HTERT RPE-1 (cell line): ENCODE data around the gene C12orf56.
"Not testable (repeated sequence)": the region's sequence is repeated elsewhere in the genome, so short reads cannot be mapped to it uniquely, and the experiment has no call there.

Source experiments
- in situ Hi-C: fragments of 300-500 bp; cut with MboI; formaldehyde crosslinking; loops from 4 replicates; pipeline ENCODE4 v1.14.3; 2020; ENCODE audit warnings: low sequenced_read_pairs

C12orf56 gene

DNA sequence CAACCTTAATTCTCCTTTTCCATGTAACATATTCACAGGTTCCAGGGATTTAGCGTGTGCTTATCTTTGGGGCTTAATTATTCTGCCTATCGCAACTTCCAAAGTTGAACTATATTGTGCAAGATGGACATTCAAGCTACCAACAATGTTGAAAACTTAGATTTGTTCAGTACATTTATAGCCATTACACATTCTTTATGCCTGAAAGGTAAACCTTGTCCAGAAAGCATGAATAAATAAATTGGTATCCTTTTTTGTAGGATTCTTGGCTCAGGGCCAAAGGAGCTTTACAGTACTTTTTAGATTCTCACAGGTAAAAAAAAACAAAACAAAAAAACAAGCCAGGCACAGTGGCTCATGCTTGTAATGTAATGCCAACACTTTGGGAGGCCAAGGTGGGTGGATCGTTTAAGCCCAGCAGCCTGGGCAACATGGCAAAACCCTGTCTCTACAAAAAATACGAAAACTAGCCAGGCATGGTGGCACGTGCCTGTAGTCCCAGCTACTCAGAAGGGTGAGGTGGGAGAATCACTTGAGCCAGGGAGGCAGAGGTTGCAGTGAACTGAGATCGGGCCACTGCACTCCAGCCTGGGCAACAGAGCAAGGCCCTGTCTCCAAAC, 3.3 kb downstream of the C12orf56 start:
- in situ Hi-C loops, result no loop called here

DNA sequence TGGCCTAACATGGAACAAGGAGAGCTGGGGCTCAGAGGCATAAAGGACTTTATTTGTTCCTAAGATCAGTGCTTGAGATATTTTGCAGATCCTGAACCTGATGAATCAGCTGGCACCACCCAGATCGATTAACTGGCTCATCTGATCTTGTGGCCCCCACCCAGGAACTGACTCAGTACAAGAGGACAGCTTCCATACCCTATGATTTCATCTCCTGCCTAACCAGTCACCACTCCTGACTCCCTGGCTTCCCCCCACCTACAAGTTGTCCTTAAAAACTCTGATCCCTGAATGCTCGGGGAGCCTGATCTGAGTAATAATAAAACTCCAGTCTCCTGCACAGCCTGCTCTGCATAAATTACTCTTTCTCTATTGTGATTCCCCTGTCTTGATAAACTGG, 5.1 kb downstream of the C12orf56 start:
- in situ Hi-C loops, result no loop called here

GRCh38 chr12:64385019-64385418, 5.5 kb downstream of the C12orf56 start:
- in situ Hi-C loops, result no loop called here

GRCh38 chr12:64383675-64384074, 6.9 kb downstream of the C12orf56 start:
- in situ Hi-C loops, result no loop called here

DNA sequence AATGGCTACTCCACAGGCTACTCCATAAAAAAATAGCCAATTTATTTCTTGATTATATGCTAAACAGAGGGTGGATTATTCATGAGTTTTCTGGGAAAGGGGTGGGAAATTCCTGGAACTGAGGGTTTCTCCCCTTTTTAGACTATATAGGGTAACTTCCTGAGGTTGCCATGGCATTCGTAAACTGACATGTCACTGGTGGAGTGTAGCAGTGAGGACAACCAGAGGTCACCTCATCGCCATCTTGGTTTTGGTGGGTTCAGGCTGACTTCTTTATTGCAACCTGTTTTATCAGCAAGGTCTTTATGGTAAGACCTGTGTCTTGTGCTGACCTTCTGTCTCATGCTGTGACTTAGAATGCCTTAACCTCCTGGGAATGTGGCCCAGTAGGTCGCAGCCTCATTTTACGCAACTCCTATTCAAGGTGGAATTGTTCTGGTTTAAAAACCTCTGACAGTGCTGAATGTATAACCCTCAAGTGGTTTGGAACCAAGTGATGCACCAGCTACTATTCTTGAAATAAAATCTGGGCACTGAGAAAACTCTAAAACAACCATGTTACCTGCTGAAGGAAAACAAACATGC, 27.7 kb downstream of the C12orf56 start:
- in situ Hi-C loops, result no loop called here

GRCh38 chr12:64361173-64361572, 29.4 kb downstream of the C12orf56 start:
- in situ Hi-C loops, result not testable (repeated sequence)

DNA sequence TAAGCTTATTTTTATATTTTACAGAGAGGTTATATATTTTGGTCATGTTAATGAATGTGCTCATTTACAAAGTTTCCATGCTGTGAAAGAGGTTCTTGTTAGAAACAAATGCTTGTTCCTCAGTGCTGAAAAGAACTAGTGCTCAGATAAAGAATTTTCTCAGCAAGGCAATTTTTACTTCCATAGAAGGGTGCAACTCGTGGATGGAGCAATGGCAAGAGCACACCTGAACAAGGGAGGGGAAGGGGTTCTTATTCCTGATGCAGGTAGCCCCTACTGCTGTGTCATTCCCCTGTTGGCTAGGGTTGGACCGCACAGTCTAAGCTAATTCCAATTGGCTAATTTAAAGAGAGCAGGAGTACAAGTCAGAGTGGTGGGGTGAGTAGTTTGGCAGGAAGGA, 34.3 kb downstream of the C12orf56 start:
- in situ Hi-C loops, result not testable (repeated sequence)

GRCh38 chr12:64352181-64352580, 38.4 kb downstream of the C12orf56 start:
- in situ Hi-C loops, result no loop called here

DNA sequence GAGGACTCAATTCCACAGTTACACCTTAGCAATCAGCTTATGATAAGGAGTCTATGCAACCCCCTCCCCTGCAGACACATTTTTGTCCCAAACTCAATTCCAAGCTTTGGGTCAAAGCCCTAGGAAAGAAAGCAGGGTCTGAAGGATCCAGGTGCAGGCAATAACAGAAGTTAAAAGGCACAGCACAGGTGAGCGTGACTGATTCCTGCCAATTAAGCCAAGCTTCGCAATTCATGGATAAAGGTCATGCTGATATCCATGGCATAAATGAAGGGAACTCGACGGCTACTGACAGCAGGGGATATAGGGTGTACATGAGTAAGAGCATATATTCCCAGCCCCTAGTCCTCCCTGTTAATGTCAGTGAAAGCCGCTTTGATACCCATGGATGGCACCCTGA, 39.3 kb downstream of the C12orf56 start:
- in situ Hi-C loops, result no loop called here

DNA sequence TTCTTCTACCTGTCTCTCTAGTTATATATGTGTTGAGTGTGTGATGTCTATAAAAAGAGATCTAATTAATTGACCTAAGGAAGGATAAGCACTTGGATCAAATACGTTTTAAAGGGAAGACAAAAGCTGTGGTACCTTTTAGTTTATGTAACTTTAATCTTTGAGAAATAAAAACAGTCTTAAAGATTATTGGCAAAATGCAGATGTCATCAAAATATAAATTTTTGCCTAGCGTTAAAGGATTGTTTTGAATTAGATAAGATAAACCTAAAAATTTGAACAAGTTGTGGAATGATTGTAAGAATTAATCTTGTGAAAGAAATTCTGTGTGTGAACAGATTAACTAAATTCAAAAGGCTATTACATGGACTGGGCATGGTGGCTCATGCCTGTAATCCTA, 42.9 kb downstream of the C12orf56 start:
- in situ Hi-C loops, result no loop called here

- in situ Hi-C loops, result not testable (repeated sequence)
Measured at GRCh38 chr12:64344631-64345030, 45.9 kb downstream of the C12orf56 start.

DNA sequence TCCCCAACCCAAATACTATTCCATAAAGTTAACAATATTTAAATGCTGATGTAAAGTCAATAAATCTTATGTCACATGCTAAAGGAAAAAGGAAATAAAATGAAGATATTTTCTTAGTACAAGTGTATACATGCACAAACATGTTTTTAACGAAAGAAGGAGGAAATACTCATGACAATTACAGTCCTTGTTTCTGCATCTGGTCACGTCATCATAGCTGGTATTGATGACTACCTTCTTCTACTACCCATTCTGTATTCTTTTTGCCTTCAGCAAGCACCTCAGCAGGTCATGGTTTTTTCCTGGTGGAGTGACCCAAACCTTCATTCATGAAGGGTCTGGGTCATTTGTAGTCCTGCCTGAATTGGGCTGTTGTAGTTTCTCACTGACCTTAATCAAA, 50.0 kb downstream of the C12orf56 start:
- in situ Hi-C loops, result not testable (repeated sequence)

DNA sequence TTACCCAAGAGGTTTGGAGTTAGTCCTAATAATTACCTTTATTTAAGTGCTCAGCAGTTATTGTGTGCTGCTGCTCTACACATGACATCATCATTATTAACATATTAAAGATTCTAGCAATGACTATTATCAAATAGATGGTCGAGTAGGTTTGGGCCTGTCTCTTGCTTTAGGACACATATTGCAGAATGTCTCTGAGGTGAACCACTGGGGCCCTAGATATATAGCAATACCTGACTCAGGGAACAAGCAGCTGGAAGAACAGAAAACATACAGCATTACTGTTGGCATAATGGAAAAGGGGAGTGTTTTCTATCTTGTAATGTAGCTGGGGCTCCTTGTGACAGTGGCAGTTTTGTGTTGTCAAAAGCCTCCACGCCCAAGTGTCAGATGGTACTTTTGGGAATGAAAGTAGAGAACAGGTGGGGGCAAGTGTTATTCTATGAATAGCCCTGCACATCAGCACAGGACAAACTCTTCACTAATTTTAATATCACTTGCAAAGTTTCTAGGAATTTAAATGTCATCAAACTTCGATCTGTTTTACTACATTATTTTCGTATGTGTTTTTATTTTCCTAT, 54.6 kb downstream of the C12orf56 start:
- in situ Hi-C loops, result no loop called here

DNA sequence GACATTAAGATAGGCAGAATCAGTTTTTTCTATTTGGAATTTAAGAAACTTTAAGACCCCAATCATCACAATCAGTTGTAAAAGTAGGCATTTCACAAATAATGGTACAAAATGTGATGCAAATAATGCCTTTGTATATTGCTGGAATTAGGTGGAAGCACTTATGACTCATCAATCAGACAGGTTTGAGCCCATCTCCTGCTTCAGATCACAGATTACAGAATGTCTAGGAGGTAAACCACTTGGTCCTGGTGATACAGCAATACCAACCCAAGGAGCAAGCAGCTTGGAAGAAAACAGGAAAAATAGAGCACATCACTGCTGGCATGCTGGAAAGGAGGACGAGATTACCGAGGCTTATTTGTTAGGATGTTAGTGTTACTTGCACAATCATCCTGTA, 57.6 kb downstream of the C12orf56 start:
- in situ Hi-C loops, result no loop called here

- in situ Hi-C loops, result no loop called here
Measured at GRCh38 chr12:64332296-64332695, 58.3 kb downstream of the C12orf56 start.

DNA sequence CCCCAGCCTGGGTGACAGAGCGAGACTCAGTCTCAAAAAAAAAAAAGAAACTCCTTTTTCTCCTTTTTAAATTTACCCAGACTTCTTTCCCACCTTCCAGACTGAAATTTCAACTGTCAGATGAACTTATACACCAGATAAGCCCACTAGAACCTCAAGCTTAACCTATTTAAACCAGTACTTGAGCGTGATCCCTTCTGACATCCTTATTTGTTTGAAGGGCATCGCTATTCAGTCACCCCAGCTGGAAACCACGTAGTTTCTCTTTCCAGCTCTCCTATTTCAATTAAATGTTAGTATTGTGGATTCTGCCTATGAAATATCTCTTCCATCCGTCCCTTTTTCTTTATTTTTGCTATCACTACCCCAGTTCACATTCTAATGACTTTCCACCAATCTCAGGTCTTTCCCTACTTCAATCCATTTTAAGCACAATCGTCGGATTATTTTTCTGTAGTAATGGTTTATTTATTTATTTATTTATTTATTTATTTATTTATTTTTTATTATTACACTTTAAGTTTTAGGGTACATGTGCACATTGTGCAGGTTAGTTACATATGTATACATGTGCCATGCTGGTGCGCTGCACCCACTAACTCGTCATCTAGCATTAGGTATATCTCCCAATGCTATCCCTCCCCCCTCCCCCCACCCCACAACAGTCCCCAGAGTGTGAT, 61.4 kb downstream of the C12orf56 start:
- in situ Hi-C loops, result not testable (repeated sequence)

DNA sequence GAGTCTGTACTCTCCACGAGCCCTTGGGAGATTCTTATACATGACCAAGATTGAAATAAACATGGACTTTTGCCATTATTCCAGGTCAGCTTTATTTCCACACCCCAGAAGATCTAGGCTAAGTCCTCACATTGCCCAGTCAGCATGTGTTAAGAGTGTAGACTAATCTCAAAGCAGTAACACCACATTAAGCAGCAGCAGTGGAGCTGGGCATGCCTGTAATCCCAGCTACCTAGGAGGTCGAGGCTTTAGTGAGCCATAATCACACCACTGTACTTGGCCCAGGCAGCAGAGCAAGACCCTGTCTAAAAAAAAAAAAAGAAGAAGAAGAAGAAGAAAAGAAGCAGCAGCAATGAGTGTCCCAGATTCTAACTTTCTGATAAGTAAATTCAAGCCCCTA, 65.5 kb downstream of the C12orf56 start:
- in situ Hi-C loops, result no loop called here

- in situ Hi-C loops, result no loop called here
Measured at GRCh38 chr12:64323476-64324225, 66.9 kb downstream of the C12orf56 start.

- in situ Hi-C loops, result no loop called here
Measured at GRCh38 chr12:64323006-64323405, 67.6 kb downstream of the C12orf56 start.

- in situ Hi-C loops, result no loop called here
Measured at GRCh38 chr12:64320611-64321010, 69.9 kb downstream of the C12orf56 start.

- in situ Hi-C loops, result not testable (repeated sequence)
Measured at GRCh38 chr12:64319540-64320225, 70.9 kb downstream of the C12orf56 start.
